Esophagus muscularis mucosa (tissue), 3 donors: ENCODE results near the gene STON1.

ENCODE experiments used
- CTCF ChIP-seq, 3 experiments: fragments of 200-600 bp in 2 of 3; fragments of 450-650 bp in 1 of 3; sonication (generic) in 2 of 3; IDR thresholded peaks; one replicate each; pipeline ENCODE4 v1.5.1; 2017 to 2019; ENCODE audit warnings: antibody characterized with exemption in 3 of 3, mild to moderate bottlenecking in 2 of 3, moderate library complexity in 1 of 3
- POLR2A ChIP-seq: fragments of 450-650 bp; IDR thresholded peaks from one replicate; pipeline ENCODE4 v1.6.1; 2017; ENCODE audit warnings: antibody characterized with exemption, moderate library complexity, mild to moderate bottlenecking, low read depth
- POLR2AphosphoS5 ChIP-seq, 2 donors: sonication (generic); formaldehyde crosslinking; IDR thresholded peaks; one replicate each; pipeline ENCODE4 v1.6.1; 2017; ENCODE audit warnings: antibody characterized with exemption in 2 of 2

GRCh38 chr2:48548840-48549239 lies 18.9 kb downstream of the STON1 start:
- no peak for TF ChIP-seq CTCF (IDR thresholded peaks at IDR 0.05)
- TF ChIP-seq POLR2AphosphoS5 (IDR thresholded peaks at IDR 0.05): peak in 1 of 2 donors; percentile 31
- no peak for TF ChIP-seq POLR2A
